ENCODE measurements around the gene WNT7A.

WNT7A gene

GRCh38 chr3:13838421-13838820 lies 41.5 kb downstream of the WNT7A start:
- Histone ChIP-seq H3K36me3 (ENCODE audit: insufficient read depth, insufficient read length, low read length) (no peaks in the 10 kb centered on the region), H3K4me3 (ENCODE audit: insufficient read length, low read depth) (no peak overlapping the region), H3K27me3 (ENCODE audit: insufficient read depth, insufficient read length) (peaks cover 2% of the 10 kb centered on the region), H3K4me1 (ENCODE audit: insufficient read depth, insufficient read length) (peaks cover 4% of the 10 kb centered on the region), H3K9me3 (ENCODE audit: insufficient read depth, low read length) (no peaks in the 10 kb centered on the region), H3K9ac (ENCODE audit: insufficient read length, low read depth) (no peak overlapping the region)
- TF ChIP-seq YY1 (IDR thresholded peaks at IDR 0.05; ENCODE audit: insufficient read depth, insufficient read length) (no peak), ZNF274 (IDR thresholded peaks at IDR 0.05; ENCODE audit: low read depth, low read length) (no peak), SUZ12 (IDR thresholded peaks at IDR 0.05; ENCODE audit: extremely low read depth, insufficient read depth, insufficient read length) (no peak)
- DNase-seq (ENCODE audit: low read depth, low spot score) = no peak

DNA sequence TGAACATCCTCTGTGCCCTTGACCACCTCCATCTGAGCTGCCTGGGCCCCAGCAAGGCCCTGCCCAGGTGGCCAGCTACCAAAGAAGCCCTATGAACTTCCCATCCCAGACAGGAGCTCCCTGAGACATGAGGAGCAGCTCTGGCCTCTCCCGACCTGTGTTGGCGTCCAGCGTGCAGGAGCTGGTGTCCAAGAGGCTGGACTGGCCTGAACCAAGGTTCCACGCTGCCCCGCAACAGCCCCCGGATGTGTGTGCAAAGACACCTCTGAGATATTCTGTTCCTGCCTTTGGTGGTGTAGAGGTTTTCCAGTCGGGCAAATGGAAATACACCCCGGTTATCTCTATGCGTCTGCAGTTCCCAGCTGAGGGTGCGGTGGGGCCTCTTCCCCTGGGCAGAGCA lies 42.1 kb downstream of the WNT7A start:
- H3K4me1 ChIP-seq (ENCODE audit: insufficient read depth, insufficient read length) = peaks cover 4% of the 10 kb centered on the region
- H3K27me3 ChIP-seq (ENCODE audit: insufficient read depth, insufficient read length) = peaks cover 2% of the 10 kb centered on the region
- H3K9me3 ChIP-seq (ENCODE audit: insufficient read depth, low read length) = no peaks in the 10 kb centered on the region

DNA sequence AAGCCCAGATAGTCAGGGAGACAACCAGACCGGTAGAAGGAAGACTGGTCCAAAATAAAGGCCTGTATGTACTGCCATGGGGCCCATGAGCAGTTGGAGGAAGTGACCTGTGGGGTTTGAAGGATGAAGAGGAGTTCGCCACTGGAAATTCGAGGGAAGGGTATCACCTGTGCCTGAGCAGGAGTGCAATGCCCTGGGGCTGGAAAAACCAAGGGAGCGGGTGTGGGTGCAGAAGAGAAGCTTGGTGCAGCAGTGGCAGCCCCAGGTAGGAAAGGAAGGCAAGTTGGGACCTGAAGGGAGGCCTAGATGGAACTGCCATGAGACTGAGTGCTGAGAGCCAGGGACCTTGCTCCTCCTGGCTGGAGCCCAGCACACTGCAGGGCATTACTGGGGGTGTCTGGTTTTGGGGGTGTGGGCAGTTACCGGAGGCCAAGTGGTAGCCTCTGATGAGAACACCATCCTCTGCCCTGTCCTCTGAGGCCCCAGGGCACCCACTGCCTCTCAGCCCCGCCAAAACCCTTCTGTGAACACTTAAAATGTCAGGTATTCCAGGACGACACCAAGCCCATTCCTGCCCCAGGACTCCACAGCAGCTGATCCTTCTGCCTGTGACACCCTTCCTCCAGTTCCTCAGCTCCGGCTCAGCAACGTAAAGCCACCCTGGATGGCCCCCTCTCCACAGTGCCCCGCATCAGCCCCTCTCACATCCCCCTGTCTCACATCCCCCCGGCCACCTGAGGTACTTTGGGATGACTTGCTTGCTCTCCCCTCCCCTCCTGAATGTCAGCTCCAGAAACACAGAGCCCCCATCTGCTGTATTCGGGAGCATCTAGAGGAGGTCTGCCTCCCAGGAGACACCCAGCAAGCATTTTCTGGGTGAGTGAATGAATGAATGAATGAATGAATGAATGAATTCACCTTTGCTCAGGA lies 42.9 kb downstream of the WNT7A start:
- Histone ChIP-seq H3K36me3 (ENCODE audit: insufficient read depth, insufficient read length, low read length) (no peaks in the 10 kb centered on the region), H3K9ac (ENCODE audit: insufficient read length, low read depth) (no peak overlapping the region), H3K4me3 (ENCODE audit: insufficient read length, low read depth) (no peak overlapping the region), H3K27me3 (ENCODE audit: insufficient read depth, insufficient read length) (peaks cover 2% of the 10 kb centered on the region), H3K9me3 (ENCODE audit: insufficient read depth, low read length) (no peaks in the 10 kb centered on the region), H3K4me1 (ENCODE audit: insufficient read depth, insufficient read length) (peaks cover 4% of the 10 kb centered on the region)
- no peak for TF ChIP-seq YY1 (IDR thresholded peaks at IDR 0.05; ENCODE audit: insufficient read depth, insufficient read length)
- no peak for TF ChIP-seq SUZ12 (IDR thresholded peaks at IDR 0.05; ENCODE audit: extremely low read depth, insufficient read depth, insufficient read length)
- TF ChIP-seq ZNF274 (IDR thresholded peaks at IDR 0.05; ENCODE audit: low read depth, low read length) = no peak
- DNase-seq (ENCODE audit: low read depth, low spot score) = no peak

More for the DNA sequence above, 42.1 kb downstream of the WNT7A start:
- no peaks in the 10 kb centered on the region for H3K36me3 ChIP-seq (ENCODE audit: insufficient read depth, insufficient read length, low read length)
- no peak for TF ChIP-seq ZNF274 (IDR thresholded peaks at IDR 0.05; ENCODE audit: low read depth, low read length)
- TF ChIP-seq YY1 (IDR thresholded peaks at IDR 0.05; ENCODE audit: insufficient read depth, insufficient read length) = no peak
- TF ChIP-seq SUZ12 (IDR thresholded peaks at IDR 0.05; ENCODE audit: extremely low read depth, insufficient read depth, insufficient read length) = no peak
- H3K9ac ChIP-seq (ENCODE audit: insufficient read length, low read depth) = no peak overlapping the region
- no peak overlapping the region for H3K4me3 ChIP-seq (ENCODE audit: insufficient read length, low read depth)
- DNase-seq (ENCODE audit: low read depth, low spot score) = no peak

GRCh38 chr3:13835246-13835645 lies 44.6 kb downstream of the WNT7A start:
- no peak overlapping the region for H3K9ac ChIP-seq (ENCODE audit: insufficient read length, low read depth)
- H3K36me3 ChIP-seq (ENCODE audit: insufficient read depth, insufficient read length, low read length) = no peaks in the 10 kb centered on the region
- peaks cover 4% of the 10 kb centered on the region for H3K4me1 ChIP-seq (ENCODE audit: insufficient read depth, insufficient read length)
- H3K27me3 ChIP-seq (ENCODE audit: insufficient read depth, insufficient read length) = peaks cover 2% of the 10 kb centered on the region
- DNase-seq (ENCODE audit: low read depth, low spot score) = no peak
- no peak overlapping the region for H3K4me3 ChIP-seq (ENCODE audit: insufficient read length, low read depth)
- TF ChIP-seq YY1 (IDR thresholded peaks at IDR 0.05; ENCODE audit: insufficient read depth, insufficient read length) = no peak
- no peak for TF ChIP-seq SUZ12 (IDR thresholded peaks at IDR 0.05; ENCODE audit: extremely low read depth, insufficient read depth, insufficient read length)
- no peak for TF ChIP-seq ZNF274 (IDR thresholded peaks at IDR 0.05; ENCODE audit: low read depth, low read length)
- no peaks in the 10 kb centered on the region; the same call in 1 of the 2 replicates for H3K9me3 ChIP-seq (ENCODE audit: insufficient read depth, low read length)

DNA sequence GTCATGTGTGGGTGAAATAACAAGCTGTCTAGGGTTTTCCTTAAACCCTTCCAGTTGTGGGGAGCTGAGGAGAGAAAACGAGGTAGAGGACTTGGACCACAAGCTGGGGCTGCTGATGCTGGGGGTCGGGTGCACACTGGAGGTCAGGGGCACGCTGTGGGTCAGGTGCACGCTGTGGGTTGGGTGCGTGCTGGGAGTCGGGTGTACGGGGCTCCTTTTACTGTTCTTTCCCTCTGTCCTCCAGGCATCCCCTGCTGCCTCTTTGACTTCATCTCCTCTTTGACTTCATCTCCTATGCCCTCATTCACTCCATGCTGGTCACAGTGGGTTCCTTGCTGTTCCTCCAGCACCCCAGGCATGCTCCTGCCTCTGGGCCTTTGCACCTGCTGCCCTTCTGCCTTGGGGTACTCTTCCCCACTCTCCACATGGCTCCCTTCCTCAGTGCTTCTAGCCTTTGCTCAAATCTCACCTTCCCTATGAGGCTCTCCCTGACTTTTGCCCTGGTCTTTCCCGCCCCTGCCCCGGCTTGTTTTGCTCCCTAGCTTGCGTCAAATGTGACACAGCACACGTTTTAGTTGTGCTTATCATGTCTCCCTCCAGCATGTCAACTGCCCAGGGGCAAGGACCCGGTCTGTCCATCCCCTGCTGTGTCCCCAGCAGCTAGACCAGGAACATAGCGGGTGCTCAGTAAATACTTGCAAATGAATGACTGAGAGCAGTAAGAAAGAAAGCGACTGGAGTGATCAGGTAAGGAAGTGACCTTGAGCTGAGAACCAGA lies 45.4 kb downstream of the WNT7A start:
- Histone ChIP-seq H3K4me1 (ENCODE audit: insufficient read depth, insufficient read length) (peaks cover 4% of the 10 kb centered on the region), H3K9me3 (ENCODE audit: insufficient read depth, low read length) (no peaks in the 10 kb centered on the region; the same call in 1 of the 2 replicates), H3K27me3 (ENCODE audit: insufficient read depth, insufficient read length) (peaks cover 7% of the 10 kb centered on the region), H3K36me3 (ENCODE audit: insufficient read depth, insufficient read length, low read length) (no peaks in the 10 kb centered on the region), H3K9ac (ENCODE audit: insufficient read length, low read depth) (no peak overlapping the region), H3K4me3 (ENCODE audit: insufficient read length, low read depth) (no peak overlapping the region)
- no peak for TF ChIP-seq SUZ12 (IDR thresholded peaks at IDR 0.05; ENCODE audit: extremely low read depth, insufficient read depth, insufficient read length)
- TF ChIP-seq ZNF274 (IDR thresholded peaks at IDR 0.05; ENCODE audit: low read depth, low read length) = no peak
- TF ChIP-seq YY1 (IDR thresholded peaks at IDR 0.05; ENCODE audit: insufficient read depth, insufficient read length) = no peak
- no peak for DNase-seq (ENCODE audit: low read depth, low spot score)

DNA sequence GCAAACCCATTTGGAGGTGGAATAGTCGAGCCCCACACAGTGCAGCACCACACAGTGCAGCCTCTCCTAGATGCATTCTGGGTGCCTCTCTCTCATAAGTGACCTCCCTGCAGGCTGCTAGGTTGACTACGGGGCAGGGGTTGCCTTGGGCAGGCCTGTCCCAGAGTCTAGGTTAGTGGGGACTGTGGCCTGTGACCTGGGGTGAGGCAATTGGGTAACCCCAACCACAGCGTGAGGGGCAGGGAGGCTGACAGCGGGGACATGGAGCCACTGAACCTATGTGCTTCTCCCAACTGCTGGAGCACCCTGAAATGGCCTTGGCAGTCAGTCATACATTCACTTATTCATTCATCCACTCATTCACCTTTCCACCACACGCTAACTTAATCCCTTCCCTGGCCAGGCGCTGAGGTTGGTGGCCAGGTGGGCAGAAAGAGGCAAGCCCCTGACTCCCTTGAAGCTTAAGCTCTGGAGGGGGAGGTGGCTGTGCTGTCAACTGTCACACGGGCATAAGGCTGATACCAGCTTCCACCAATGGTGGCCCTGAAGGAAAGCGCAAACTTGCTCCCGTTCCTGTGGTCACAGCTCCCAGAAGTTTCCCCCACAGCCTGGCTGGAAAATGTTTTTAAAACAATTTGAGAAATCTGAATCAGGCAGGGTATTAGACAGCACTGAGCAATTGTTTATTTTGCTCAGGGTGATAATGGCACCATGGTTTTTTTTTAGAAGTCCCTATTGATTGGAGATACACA lies 46.2 kb downstream of the WNT7A start:
- H3K4me3 ChIP-seq (ENCODE audit: insufficient read length, low read depth) = no peak overlapping the region
- H3K27me3 ChIP-seq (ENCODE audit: insufficient read depth, insufficient read length) = peaks cover 10% of the 10 kb centered on the region
- TF ChIP-seq SUZ12 (IDR thresholded peaks at IDR 0.05; ENCODE audit: extremely low read depth, insufficient read depth, insufficient read length) = no peak
- no peak for TF ChIP-seq ZNF274 (IDR thresholded peaks at IDR 0.05; ENCODE audit: low read depth, low read length)
- DNase-seq (ENCODE audit: low read depth, low spot score) = no peak
- peaks cover 2% of the 10 kb centered on the region for H3K4me1 ChIP-seq (ENCODE audit: insufficient read depth, insufficient read length)
- no peak overlapping the region for H3K9ac ChIP-seq (ENCODE audit: insufficient read length, low read depth)
- H3K36me3 ChIP-seq (ENCODE audit: insufficient read depth, insufficient read length, low read length) = no peaks in the 10 kb centered on the region
- no peaks in the 10 kb centered on the region; the same call in 1 of the 2 replicates for H3K9me3 ChIP-seq (ENCODE audit: insufficient read depth, low read length)

Measured in NT2/D1 (cell line).